HepG2 (cell line): Measurements from ENCODE around the gene PRSS16. TPM values are rescaled to one million over a fixed set of nuclear protein-coding genes. Genes with fewer than 3 reads are reported as not detected.

Experiments
- ATF2 ChIP-seq: sonication (generic); formaldehyde crosslinking; IDR thresholded peaks from 2 replicates; pipeline ENCODE4 v1.4.0; 2020; ENCODE audit warnings: missing genetic modification reagents
- CREB1 ChIP-seq, 2 experiments: fragments of 450-650 bp in 1 of 2; IDR thresholded peaks; 2 replicates each; pipeline ENCODE4 v1.6.1; 2016 to 2017; ENCODE audit warnings: control low read depth in 1 of 2, mild to moderate bottlenecking in 1 of 2, missing compliant biosample characterization in 1 of 2, missing genetic modification characterization in 1 of 2
- ELF4 ChIP-seq: sonication (generic); formaldehyde crosslinking; IDR thresholded peaks from 2 replicates; pipeline ENCODE4 v1.5.0; 2020; ENCODE audit warnings: missing genetic modification reagents, mild to moderate bottlenecking, moderate library complexity, borderline replicate concordance
- HNRNPUL1 ChIP-seq: fragments of 200-400 bp; formaldehyde crosslinking; IDR thresholded peaks from 2 replicates; pipeline ENCODE4 v1.6.1; 2017; ENCODE audit warnings: low read depth, mild to moderate bottlenecking, low read length, moderate library complexity
- IKZF1 ChIP-seq: fragments of 450-650 bp; IDR thresholded peaks from 2 replicates; pipeline ENCODE4 v1.7.1; 2016
- IRX3 ChIP-seq: sonication (generic); formaldehyde crosslinking; IDR thresholded peaks from 2 replicates; pipeline ENCODE4 v1.8.1; 2023; ENCODE audit warnings: mild to moderate bottlenecking, low read depth, missing genetic modification reagents, borderline replicate concordance
- NFRKB ChIP-seq: fragments of 450-650 bp; IDR thresholded peaks from 2 replicates; pipeline ENCODE4 v1.6.1; 2017
- PAWR ChIP-seq: sonication (generic); formaldehyde crosslinking; IDR thresholded peaks from 2 replicates; pipeline ENCODE4 v1.4.0; 2020; ENCODE audit warnings: missing genetic modification reagents, mild to moderate bottlenecking, borderline replicate concordance
- TMF1 ChIP-seq: sonication (generic); formaldehyde crosslinking; IDR thresholded peaks from 2 replicates; pipeline ENCODE4 v1.8.1; 2022; ENCODE audit warnings: low read depth, missing genetic modification reagents
- ZFP36L1 ChIP-seq: sonication (generic); formaldehyde crosslinking; IDR thresholded peaks from 2 replicates; pipeline ENCODE4 v1.8.0; 2022; ENCODE audit warnings: mild to moderate bottlenecking, missing genetic modification reagents, moderate library complexity
- ZKSCAN1 ChIP-seq: fragments of 150-350 bp; IDR thresholded peaks from 2 replicates; pipeline ENCODE4 v1.6.1; 2014; ENCODE audit warnings: low read length
- ZNF136 ChIP-seq: sonication (generic); formaldehyde crosslinking; IDR thresholded peaks from 2 replicates; pipeline ENCODE4 v1.8.1; 2022; ENCODE audit warnings: low read depth, mild to moderate bottlenecking, moderate library complexity, missing genetic modification reagents
- ZNF20 ChIP-seq: sonication (generic); formaldehyde crosslinking; IDR thresholded peaks from 2 replicates; pipeline ENCODE4 v1.4.0; 2020; ENCODE audit warnings: mild to moderate bottlenecking, moderate library complexity, missing genetic modification reagents
- ZNF432 ChIP-seq: sonication (generic); formaldehyde crosslinking; IDR thresholded peaks from 2 replicates; pipeline ENCODE4 v1.5.0; 2020; ENCODE audit warnings: missing genetic modification reagents, mild to moderate bottlenecking, borderline replicate concordance
- ZNF567 ChIP-seq: sonication (generic); formaldehyde crosslinking; IDR thresholded peaks from 2 replicates; pipeline ENCODE4 v1.8.1; 2023; ENCODE audit warnings: mild to moderate bottlenecking, missing genetic modification reagents, borderline replicate concordance
- ZNF691 ChIP-seq: sonication (generic); formaldehyde crosslinking; IDR thresholded peaks from 2 replicates; pipeline ENCODE4 v1.4.0; 2020; ENCODE audit warnings: missing genetic modification reagents, low read depth, mild to moderate bottlenecking, borderline replicate concordance
- ZNF703 ChIP-seq: sonication (generic); formaldehyde crosslinking; IDR thresholded peaks from 2 replicates; pipeline ENCODE4 v1.5.1; 2020; ENCODE audit warnings: missing genetic modification reagents, mild to moderate bottlenecking, moderate library complexity, borderline replicate concordance
- polyA plus RNA-seq, 8 experiments: library from polyadenylated mRNA; depleted of rRNA in 3 of 8; stranded (reverse) in 7 of 8; unstranded in 1 of 8; fragments of >200 nt; fragmentation: Illumina TruSeq in 4 of 8; extraction: Trizol in 4 of 8; gene quantifications; 2 replicates each; pipeline versions ENCODE4 v1.2.1 to v1.2.3, GENCODE V29; 2011 to 2016; ENCODE audit warnings: low read depth in 4 of 8, missing spikeins in 1 of 8, mixed read lengths in 1 of 8; ENCODE audit not compliant: insufficient read depth in 1 of 8
- total RNA-seq, 5 experiments: library from RNA; depleted of rRNA; stranded (reverse); fragments of >200 nt; fragmentation: Illumina TruSeq; extraction: Trizol; gene quantifications; 2 replicates each; pipeline ENCODE4 v1.2.3, GENCODE V29; 2016; ENCODE audit warnings: low read depth in 1 of 5
- TF ChIP-seq, protein P1 (sequence below): sonication (generic); formaldehyde crosslinking; IDR thresholded peaks from 2 replicates; pipeline ENCODE4 v1.8.0; 2022; ENCODE audit warnings: mild to moderate bottlenecking, missing genetic modification reagents; ENCODE audit not compliant: insufficient replicate concordance
- TF ChIP-seq, protein P2 (sequence below): sonication (generic); formaldehyde crosslinking; IDR thresholded peaks from 2 replicates; pipeline ENCODE4 v1.8.1; 2023; ENCODE audit warnings: missing genetic modification reagents, inconsistent platforms, borderline replicate concordance
- TF ChIP-seq, protein P3 (sequence below): IDR thresholded peaks from 2 replicates; pipeline ENCODE4 v1.6.1; 2016; ENCODE audit warnings: low read depth
- TF ChIP-seq, protein P4 (sequence below): sonication (generic); formaldehyde crosslinking; conservative IDR thresholded peaks from 2 replicates; pipeline ENCODE4 v1.4.0; 2020; ENCODE audit warnings: missing genetic modification reagents

PRSS16 gene
- total and polyA plus RNA-seq, 2 of the 13 experiments (the other 11 are each of a cell fraction or from before 2014, with no cell fraction given) = not detected

- TF ChIP-seq HNRNPUL1 (no peak), PAWR (CRISPR knock-in tag) (no peak), ZKSCAN1 (no peak), NFRKB (no peak), TMF1 (CRISPR knock-in tag) (no peak), IKZF1 (no peak), ZNF432 (CRISPR knock-in tag) (no peak), CREB1 (IDR thresholded peaks at IDR 0.05) (peak; percentile 55), CREB1 (CRISPR knock-in tag; IDR thresholded peaks at IDR 0.05) (peak; percentile 47; the same call in 1 of the 2 replicates), IRX3 (CRISPR knock-in tag) (no peak), ZNF691 (CRISPR knock-in tag) (no peak), ZNF20 (no peak), ELF4 (CRISPR knock-in tag) (no peak), ZFP36L1 (no peak), ZNF567 (CRISPR knock-in tag) (no peak), ZNF136 (CRISPR knock-in tag) (no peak), ZNF703 (CRISPR knock-in tag) (no peak), ATF2 (0 out of 2 replicates have a peak, but pooled peaks have one; percentile 35)
- TF ChIP-seq, protein P1, sequence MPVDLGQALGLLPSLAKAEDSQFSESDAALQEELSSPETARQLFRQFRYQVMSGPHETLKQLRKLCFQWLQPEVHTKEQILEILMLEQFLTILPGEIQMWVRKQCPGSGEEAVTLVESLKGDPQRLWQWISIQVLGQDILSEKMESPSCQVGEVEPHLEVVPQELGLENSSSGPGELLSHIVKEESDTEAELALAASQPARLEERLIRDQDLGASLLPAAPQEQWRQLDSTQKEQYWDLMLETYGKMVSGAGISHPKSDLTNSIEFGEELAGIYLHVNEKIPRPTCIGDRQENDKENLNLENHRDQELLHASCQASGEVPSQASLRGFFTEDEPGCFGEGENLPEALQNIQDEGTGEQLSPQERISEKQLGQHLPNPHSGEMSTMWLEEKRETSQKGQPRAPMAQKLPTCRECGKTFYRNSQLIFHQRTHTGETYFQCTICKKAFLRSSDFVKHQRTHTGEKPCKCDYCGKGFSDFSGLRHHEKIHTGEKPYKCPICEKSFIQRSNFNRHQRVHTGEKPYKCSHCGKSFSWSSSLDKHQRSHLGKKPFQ (CRISPR knock-in tag) = no peak
- TF ChIP-seq, protein P2, sequence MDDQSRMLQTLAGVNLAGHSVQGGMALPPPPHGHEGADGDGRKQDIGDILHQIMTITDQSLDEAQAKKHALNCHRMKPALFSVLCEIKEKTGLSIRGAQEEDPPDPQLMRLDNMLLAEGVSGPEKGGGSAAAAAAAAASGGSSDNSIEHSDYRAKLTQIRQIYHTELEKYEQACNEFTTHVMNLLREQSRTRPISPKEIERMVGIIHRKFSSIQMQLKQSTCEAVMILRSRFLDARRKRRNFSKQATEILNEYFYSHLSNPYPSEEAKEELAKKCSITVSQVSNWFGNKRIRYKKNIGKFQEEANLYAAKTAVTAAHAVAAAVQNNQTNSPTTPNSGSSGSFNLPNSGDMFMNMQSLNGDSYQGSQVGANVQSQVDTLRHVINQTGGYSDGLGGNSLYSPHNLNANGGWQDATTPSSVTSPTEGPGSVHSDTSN (CRISPR knock-in tag) = no peak
- TF ChIP-seq, protein P3, sequence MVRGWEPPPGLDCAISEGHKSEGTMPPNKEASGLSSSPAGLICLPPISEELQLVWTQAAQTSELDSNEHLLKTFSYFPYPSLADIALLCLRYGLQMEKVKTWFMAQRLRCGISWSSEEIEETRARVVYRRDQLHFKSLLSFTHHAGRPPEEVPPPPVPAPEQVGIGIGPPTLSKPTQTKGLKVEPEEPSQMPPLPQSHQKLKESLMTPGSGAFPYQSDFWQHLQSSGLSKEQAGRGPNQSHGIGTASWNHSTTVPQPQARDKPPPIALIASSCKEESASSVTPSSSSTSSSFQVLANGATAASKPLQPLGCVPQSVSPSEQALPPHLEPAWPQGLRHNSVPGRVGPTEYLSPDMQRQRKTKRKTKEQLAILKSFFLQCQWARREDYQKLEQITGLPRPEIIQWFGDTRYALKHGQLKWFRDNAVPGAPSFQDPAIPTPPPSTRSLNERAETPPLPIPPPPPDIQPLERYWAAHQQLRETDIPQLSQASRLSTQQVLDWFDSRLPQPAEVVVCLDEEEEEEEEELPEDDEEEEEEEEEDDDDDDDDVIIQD (CRISPR knock-in tag) = no peak
- TF ChIP-seq, protein P4, sequence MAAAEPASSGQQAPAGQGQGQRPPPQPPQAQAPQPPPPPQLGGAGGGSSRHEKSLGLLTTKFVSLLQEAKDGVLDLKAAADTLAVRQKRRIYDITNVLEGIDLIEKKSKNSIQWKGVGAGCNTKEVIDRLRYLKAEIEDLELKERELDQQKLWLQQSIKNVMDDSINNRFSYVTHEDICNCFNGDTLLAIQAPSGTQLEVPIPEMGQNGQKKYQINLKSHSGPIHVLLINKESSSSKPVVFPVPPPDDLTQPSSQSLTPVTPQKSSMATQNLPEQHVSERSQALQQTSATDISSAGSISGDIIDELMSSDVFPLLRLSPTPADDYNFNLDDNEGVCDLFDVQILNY (CRISPR knock-in tag) = no peak
Measured at GRCh38 chr6:27295301-27296079, 48.0 kb downstream of the PRSS16 start (continued).
